Activated naive CD8-positive, alpha-beta T cell treated with anti-CD3 and anti-CD28 coated beads for 36 hours (primary cell): ENCODE data around the gene ASXL3. TPM values are rescaled to one million over a fixed set of nuclear protein-coding genes. Genes with fewer than 3 reads are reported as not detected.

Experiments
- DNase-seq: peaks from one replicate; pipeline ENCODE4 v3.0.0; 2021
- H3K27ac Mint-ChIP-seq: one replicate; pipeline ENCODE4 v1.8.0; 2022; ENCODE audit warnings: mild to moderate bottlenecking, moderate library complexity, mixed read lengths
- H3K27me3 Mint-ChIP-seq: one replicate; pipeline ENCODE4 v1.8.0; 2022; ENCODE audit warnings: mild to moderate bottlenecking, mixed read lengths
- H3K36me3 Mint-ChIP-seq: one replicate; pipeline ENCODE4 v1.8.0; 2021; ENCODE audit warnings: mild to moderate bottlenecking, mixed read lengths
- H3K4me1 Mint-ChIP-seq: one replicate; pipeline ENCODE4 v1.8.0; 2021; ENCODE audit warnings: mixed read lengths
- H3K4me3 Mint-ChIP-seq: one replicate; pipeline ENCODE4 v1.8.0; 2022; ENCODE audit warnings: mild to moderate bottlenecking, moderate library complexity, mixed read lengths
- H3K9me3 Mint-ChIP-seq: one replicate; pipeline ENCODE4 v1.8.0; 2022; ENCODE audit warnings: mixed read lengths
- total RNA-seq, 2 experiments: library from RNA; stranded (reverse); gene quantifications; one replicate each; pipeline ENCODE4 v1.2.3, GENCODE V29; 2021

Gene ASXL3
- not detected for total RNA-seq

DNA sequence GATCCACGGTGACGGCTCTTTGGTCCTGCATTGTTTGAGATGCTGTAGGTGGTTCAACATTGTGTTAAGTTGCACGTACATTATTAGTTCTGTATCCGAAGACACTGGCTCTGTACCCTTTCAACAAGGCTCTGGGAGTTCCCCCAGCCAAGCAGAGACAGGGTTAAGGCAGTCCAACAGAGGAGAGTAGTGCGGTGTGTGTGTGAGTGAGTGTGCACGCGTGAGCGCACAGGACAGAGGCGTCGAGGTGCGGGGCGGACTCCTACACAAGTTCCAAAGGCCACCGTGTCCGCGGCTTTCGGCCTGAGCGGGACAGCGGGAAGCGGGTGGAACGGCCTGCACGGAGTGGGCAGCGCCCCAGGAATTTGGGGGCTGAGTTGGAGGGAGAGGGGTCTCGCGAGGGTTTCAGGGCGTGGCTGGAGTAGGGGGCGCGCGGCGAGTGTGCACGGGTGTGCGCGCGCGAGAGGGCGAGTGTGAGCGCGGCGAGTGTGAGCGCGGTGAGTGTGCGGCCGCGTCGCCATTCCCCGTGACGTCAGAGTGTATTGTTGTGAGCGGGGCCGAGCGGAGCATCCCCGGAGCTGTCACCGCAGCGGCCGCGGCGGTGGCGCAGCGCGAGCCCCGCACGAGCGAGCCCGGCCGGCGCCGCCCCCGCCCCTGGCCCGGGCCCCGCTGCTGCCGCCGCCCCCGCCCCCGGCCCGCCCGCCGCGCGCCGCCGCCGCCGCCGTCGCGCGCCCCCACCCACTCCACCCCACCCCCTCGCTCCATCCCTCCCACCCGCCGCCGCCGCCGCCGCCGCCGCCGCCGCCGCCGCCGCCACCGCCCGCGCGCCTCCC, at the start of gene ASXL3:
Gene ASXL3 (plus strand): TSS at position 535 of the 833 bp plus-strand sequence. CDS start 413 bp downstream, outside the sequence.
- peaks cover 1% of the 10 kb centered on the region for H3K9me3 Mint-ChIP-seq
- peaks cover 32% of the 10 kb centered on the region for H3K27me3 Mint-ChIP-seq
- peak within 1 kb of the TSS; percentile 70 for H3K4me3 Mint-ChIP-seq
- H3K36me3 Mint-ChIP-seq, result peaks cover 3% of the 10 kb centered on the region
- H3K27ac Mint-ChIP-seq, result no peak within 1 kb of the TSS
- H3K4me1 Mint-ChIP-seq, result peaks cover 5% of the 10 kb centered on the region
- DNase-seq, result no peak

DNA sequence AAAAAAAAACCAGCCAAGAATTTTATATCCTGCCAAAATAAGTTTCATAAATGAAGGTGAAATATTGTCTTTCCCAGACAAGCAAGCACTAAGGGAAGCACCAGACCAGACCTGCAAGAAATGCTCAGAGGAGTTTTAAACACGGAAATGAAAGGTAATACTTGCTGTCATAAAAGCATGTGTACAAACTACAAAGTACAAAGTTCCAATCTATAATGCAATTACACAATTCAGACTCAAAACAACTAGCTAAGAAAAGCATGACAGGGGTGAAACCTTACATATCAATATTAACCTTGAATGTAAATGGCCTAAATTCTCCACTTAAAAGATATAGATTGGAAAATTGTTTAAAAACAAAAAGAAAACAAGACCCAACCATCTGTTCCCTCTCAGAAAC, 45.0 kb upstream of the ASXL3 start:
- Mint-ChIP-seq H3K27me3 (no peaks in the 10 kb centered on the region), H3K27ac (no peak overlapping the region), H3K36me3 (no peaks in the 10 kb centered on the region), H3K4me3 (no peak overlapping the region), H3K4me1 (no peaks in the 10 kb centered on the region), H3K9me3 (peaks cover 4% of the 10 kb centered on the region)
- no peak for DNase-seq

- no peaks in the 10 kb centered on the region for H3K36me3 Mint-ChIP-seq
- peaks cover 2% of the 10 kb centered on the region for H3K9me3 Mint-ChIP-seq
- no peak overlapping the region for H3K4me3 Mint-ChIP-seq
- H3K4me1 Mint-ChIP-seq, result no peaks in the 10 kb centered on the region
- H3K27me3 Mint-ChIP-seq, result no peaks in the 10 kb centered on the region
- DNase-seq, result no peak
- H3K27ac Mint-ChIP-seq, result no peak overlapping the region
Measured at GRCh38 chr18:33536904-33537303, 41.1 kb upstream of the ASXL3 start.

GRCh38 chr18:33538418-33539042, 39.5 kb upstream of the ASXL3 start:
- no peaks in the 10 kb centered on the region for H3K36me3 Mint-ChIP-seq
- H3K4me1 Mint-ChIP-seq, result no peaks in the 10 kb centered on the region
- no peak overlapping the region for H3K27ac Mint-ChIP-seq
- no peaks in the 10 kb centered on the region for H3K27me3 Mint-ChIP-seq
- H3K9me3 Mint-ChIP-seq, result no peaks in the 10 kb centered on the region
- no peak for DNase-seq
- H3K4me3 Mint-ChIP-seq, result no peak overlapping the region

DNA sequence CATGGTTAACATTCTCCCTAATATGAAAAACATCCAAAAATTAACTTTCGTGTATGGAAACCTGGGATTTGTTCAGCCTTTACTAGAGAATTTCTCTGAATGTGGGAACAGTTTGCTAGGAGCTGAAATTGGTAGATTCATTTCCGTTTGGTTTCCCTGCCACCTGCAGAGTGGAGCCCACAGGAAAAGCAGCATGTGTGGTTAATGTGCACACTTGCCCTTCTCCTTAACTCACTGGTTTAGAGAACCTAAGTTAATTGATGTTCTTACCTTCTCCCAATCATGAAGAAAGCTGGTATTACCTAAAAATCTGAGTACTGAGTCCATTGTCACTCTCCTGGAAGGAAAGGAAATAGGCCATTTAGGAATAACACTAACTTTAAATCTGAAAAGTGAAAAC, 37.6 kb upstream of the ASXL3 start:
- no peak overlapping the region for H3K4me3 Mint-ChIP-seq
- no peak overlapping the region for H3K27ac Mint-ChIP-seq
- no peaks in the 10 kb centered on the region for H3K9me3 Mint-ChIP-seq
- no peaks in the 10 kb centered on the region for H3K36me3 Mint-ChIP-seq
- DNase-seq, result no peak
- H3K27me3 Mint-ChIP-seq, result no peaks in the 10 kb centered on the region
- no peaks in the 10 kb centered on the region for H3K4me1 Mint-ChIP-seq

- no peaks in the 10 kb centered on the region for H3K36me3 Mint-ChIP-seq
- H3K4me3 Mint-ChIP-seq, result no peak overlapping the region
- DNase-seq, result no peak
- no peak overlapping the region for H3K27ac Mint-ChIP-seq
- H3K4me1 Mint-ChIP-seq, result no peaks in the 10 kb centered on the region
- H3K9me3 Mint-ChIP-seq, result no peaks in the 10 kb centered on the region
- no peaks in the 10 kb centered on the region for H3K27me3 Mint-ChIP-seq
Measured at GRCh38 chr18:33541316-33541715, 36.7 kb upstream of the ASXL3 start.

GRCh38 chr18:33556846-33557245, 21.2 kb upstream of the ASXL3 start:
- Mint-ChIP-seq H3K4me1 (no peaks in the 10 kb centered on the region), H3K4me3 (no peak overlapping the region), H3K27ac (no peak overlapping the region), H3K9me3 (no peaks in the 10 kb centered on the region), H3K36me3 (no peaks in the 10 kb centered on the region), H3K27me3 (no peaks in the 10 kb centered on the region)
- DNase-seq, result no peak

GRCh38 chr18:33557706-33558105, 20.3 kb upstream of the ASXL3 start:
- no peaks in the 10 kb centered on the region for H3K9me3 Mint-ChIP-seq
- no peak overlapping the region for H3K27ac Mint-ChIP-seq
- H3K36me3 Mint-ChIP-seq, result no peaks in the 10 kb centered on the region

GRCh38 chr18:33558529-33558928, 19.5 kb upstream of the ASXL3 start:
- no peak for DNase-seq
- H3K4me3 Mint-ChIP-seq, result no peak overlapping the region
- no peaks in the 10 kb centered on the region for H3K4me1 Mint-ChIP-seq
- H3K36me3 Mint-ChIP-seq, result no peaks in the 10 kb centered on the region
- no peaks in the 10 kb centered on the region for H3K9me3 Mint-ChIP-seq
- H3K27me3 Mint-ChIP-seq, result no peaks in the 10 kb centered on the region
- H3K27ac Mint-ChIP-seq, result no peak overlapping the region

More at GRCh38 chr18:33557706-33558105, 20.3 kb upstream of the ASXL3 start:
- Mint-ChIP-seq H3K27me3 (no peaks in the 10 kb centered on the region), H3K4me1 (no peaks in the 10 kb centered on the region), H3K4me3 (no peak overlapping the region)
- DNase-seq, result no peak

GRCh38 chr18:33560686-33561370, 17.2 kb upstream of the ASXL3 start:
- Mint-ChIP-seq H3K4me3 (no peak overlapping the region), H3K27me3 (no peaks in the 10 kb centered on the region)
- DNase-seq, result no peak

GRCh38 chr18:33562741-33563140, 15.3 kb upstream of the ASXL3 start:
- DNase-seq, result no peak
- H3K27ac Mint-ChIP-seq, result no peak overlapping the region
- no peaks in the 10 kb centered on the region for H3K27me3 Mint-ChIP-seq
- H3K4me1 Mint-ChIP-seq, result no peaks in the 10 kb centered on the region
- no peak overlapping the region for H3K4me3 Mint-ChIP-seq
- peaks cover 13% of the 10 kb centered on the region for H3K9me3 Mint-ChIP-seq
- H3K36me3 Mint-ChIP-seq, result no peaks in the 10 kb centered on the region

More at GRCh38 chr18:33560686-33561370, 17.2 kb upstream of the ASXL3 start:
- no peaks in the 10 kb centered on the region for H3K36me3 Mint-ChIP-seq
- peaks cover 4% of the 10 kb centered on the region for H3K9me3 Mint-ChIP-seq
- no peaks in the 10 kb centered on the region for H3K4me1 Mint-ChIP-seq
- no peak overlapping the region for H3K27ac Mint-ChIP-seq

GRCh38 chr18:33567705-33568104, 10.3 kb upstream of the ASXL3 start:
- Mint-ChIP-seq H3K4me3 (no peak overlapping the region), H3K27me3 (no peaks in the 10 kb centered on the region), H3K36me3 (no peaks in the 10 kb centered on the region), H3K9me3 (peaks cover 13% of the 10 kb centered on the region), H3K27ac (no peak overlapping the region), H3K4me1 (no peaks in the 10 kb centered on the region)
- no peak for DNase-seq

GRCh38 chr18:33571998-33572787, 5.8 kb upstream of the ASXL3 start:
- Mint-ChIP-seq H3K9me3 (peaks cover 7% of the 10 kb centered on the region), H3K4me1 (no peaks in the 10 kb centered on the region), H3K27me3 (peaks cover 20% of the 10 kb centered on the region), H3K4me3 (no peak overlapping the region), H3K27ac (no peak overlapping the region), H3K36me3 (no peaks in the 10 kb centered on the region)
- DNase-seq, result no peak

- Mint-ChIP-seq H3K4me3 (no peak overlapping the region), H3K36me3 (peaks cover 3% of the 10 kb centered on the region), H3K9me3 (peaks cover 1% of the 10 kb centered on the region), H3K4me1 (peaks cover 5% of the 10 kb centered on the region), H3K27ac (no peak overlapping the region), H3K27me3 (peaks cover 28% of the 10 kb centered on the region)
- no peak for DNase-seq
Measured at GRCh38 chr18:33573193-33573592, 4.8 kb upstream of the ASXL3 start.

- no peak overlapping the region for H3K4me3 Mint-ChIP-seq
- no peak overlapping the region for H3K27ac Mint-ChIP-seq
- H3K36me3 Mint-ChIP-seq, result peaks cover 3% of the 10 kb centered on the region
- H3K4me1 Mint-ChIP-seq, result peaks cover 5% of the 10 kb centered on the region
- H3K27me3 Mint-ChIP-seq, result peaks cover 28% of the 10 kb centered on the region
- peaks cover 1% of the 10 kb centered on the region for H3K9me3 Mint-ChIP-seq
- DNase-seq, result no peak
Measured at GRCh38 chr18:33575451-33575850, 2.6 kb upstream of the ASXL3 start.
